ENCODE measurements around the gene PAM.

DNA sequence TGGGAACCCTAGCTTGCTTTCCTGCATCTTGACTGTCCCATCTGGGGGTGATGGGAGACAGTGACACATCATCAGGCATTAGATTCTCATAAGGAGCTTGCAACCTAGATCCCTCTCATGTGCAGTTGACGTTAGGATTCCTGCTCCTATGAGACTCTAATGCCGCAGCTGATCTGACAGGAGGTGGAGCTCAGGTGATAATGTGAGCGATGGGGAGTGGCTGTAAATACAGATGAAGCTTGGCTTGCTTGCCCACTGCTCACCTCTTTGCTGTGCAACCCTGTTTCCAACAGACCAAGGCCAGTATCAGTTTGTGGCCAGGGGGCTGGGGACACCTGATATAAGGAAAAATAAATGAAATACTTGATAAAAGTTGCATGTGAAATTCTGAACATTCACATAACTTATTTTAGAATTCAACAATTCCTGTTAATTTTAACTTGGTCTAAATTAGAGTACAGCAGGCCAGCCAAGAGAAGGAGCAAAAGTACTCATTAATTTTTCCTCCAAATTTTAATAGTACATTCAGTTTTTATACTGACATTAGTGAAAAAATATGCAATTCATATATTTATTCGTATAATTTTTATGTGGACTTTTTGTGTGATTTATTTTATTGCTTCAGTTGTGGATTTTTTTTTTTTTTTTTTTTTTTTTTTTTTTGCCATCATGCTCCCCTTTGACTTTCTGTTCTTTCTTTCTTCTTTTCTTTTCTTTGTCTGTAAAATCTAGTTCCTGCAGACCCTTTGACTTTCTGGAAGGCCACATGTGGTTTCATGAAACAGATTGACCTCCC lies 11.4 kb downstream of the PAM start:
- TF ChIP-seq POLR2AphosphoS5 (IDR thresholded peaks at IDR 0.05) = no peak
- TF ChIP-seq EP300 (IDR thresholded peaks at IDR 0.05; ENCODE audit: low read depth) = no peak
- no peak for TF ChIP-seq POLR2A (IDR thresholded peaks at IDR 0.05)

Measured in transverse colon (tissue), 3 donors.